MM.1S (cell line): ENCODE measurements around the gene OR12D3.

Source experiments
- DNase-seq: peaks from one replicate; pipeline ENCODE4 v3.0.0-alpha.2; 2015
- H2AFZ ChIP-seq: fragments of 300-600 bp; sonication (generic); 2 replicates; pipeline ENCODE4 v1.6.0; 2016; ENCODE audit warnings: antibody characterized with exemption, low read length
- H3F3A ChIP-seq: fragments of 300-600 bp; sonication (generic); 2 replicates; pipeline ENCODE4 v1.6.1; 2016; ENCODE audit warnings: mild to moderate bottlenecking, antibody characterized with exemption, low read length, moderate library complexity, mixed read lengths; ENCODE audit not compliant: insufficient read depth
- H3K27ac ChIP-seq: fragments of 300-600 bp; sonication (generic); 2 replicates; pipeline ENCODE4 v1.5.1; 2016; ENCODE audit warnings: mild to moderate bottlenecking, low read length
- H3K27me3 ChIP-seq: fragments of 300-600 bp; sonication (generic); replicated peaks from 2 replicates; pipeline ENCODE4 v1.6.0; 2016; ENCODE audit warnings: low read length; ENCODE audit not compliant: insufficient read depth
- H3K36me3 ChIP-seq: fragments of 300-600 bp; sonication (generic); replicated peaks from 2 replicates; pipeline ENCODE4 v1.6.1; 2016; ENCODE audit warnings: mild to moderate bottlenecking, low read length, mixed read lengths; ENCODE audit not compliant: insufficient read depth
- H3K4me1 ChIP-seq: fragments of 300-600 bp; sonication (generic); 2 replicates; pipeline ENCODE4 v1.6.1; 2016; ENCODE audit warnings: low read length, mixed read lengths
- H3K4me2 ChIP-seq: fragments of 300-600 bp; sonication (generic); 2 replicates; pipeline ENCODE4 v1.6.0; 2016; ENCODE audit warnings: low read depth, low read length
- H3K4me3 ChIP-seq: fragments of 300-600 bp; sonication (generic); 2 replicates; pipeline ENCODE4 v1.5.1; 2016; ENCODE audit warnings: low read length, mixed read lengths
- H3K79me2 ChIP-seq: fragments of 300-600 bp; sonication (generic); 2 replicates; pipeline ENCODE4 v1.6.1; 2016; ENCODE audit warnings: mixed run types, low read length, mixed read lengths
- H3K9ac ChIP-seq: fragments of 300-600 bp; sonication (generic); 2 replicates; pipeline ENCODE4 v1.6.1; 2016; ENCODE audit warnings: low read length, mixed read lengths
- H3K9me2 ChIP-seq: fragments of 300-600 bp; sonication (generic); replicated peaks from 2 replicates; pipeline ENCODE4 v1.6.1; 2016; ENCODE audit warnings: mild to moderate bottlenecking, low read length, mixed read lengths; ENCODE audit not compliant: insufficient read depth
- H3K9me3 ChIP-seq: fragments of 300-600 bp; sonication (generic); replicated peaks from 2 replicates; pipeline ENCODE4 v1.6.1; 2016; ENCODE audit warnings: mild to moderate bottlenecking, low read length, mixed read lengths; ENCODE audit not compliant: insufficient read depth
- H4K20me1 ChIP-seq: fragments of 300-600 bp; sonication (generic); 2 replicates; pipeline ENCODE4 v1.6.1; 2016; ENCODE audit warnings: mild to moderate bottlenecking, low read length, moderate library complexity, mixed read lengths; ENCODE audit not compliant: insufficient read depth
- EZH2 ChIP-seq: fragments of 300-600 bp; sonication (generic); optimal IDR thresholded peaks from 2 replicates; pipeline ENCODE3; 2017; ENCODE audit warnings: low read depth, mild to moderate bottlenecking, antibody characterized with exemption, low read length, mixed read lengths
- EZH2phosphoT487 ChIP-seq: fragments of 300-600 bp; sonication (generic); IDR thresholded peaks from 2 replicates; pipeline ENCODE4 v1.6.1; 2018; ENCODE audit warnings: antibody characterized with exemption, low read length
- TF ChIP-seq, protein P1 (sequence below): fragments of 300-600 bp; sonication (generic); IDR thresholded peaks from 2 replicates; pipeline ENCODE4 v1.5.1; 2016; ENCODE audit warnings: antibody characterized with exemption, low read length, mixed read lengths

OR12D3 gene

DNA sequence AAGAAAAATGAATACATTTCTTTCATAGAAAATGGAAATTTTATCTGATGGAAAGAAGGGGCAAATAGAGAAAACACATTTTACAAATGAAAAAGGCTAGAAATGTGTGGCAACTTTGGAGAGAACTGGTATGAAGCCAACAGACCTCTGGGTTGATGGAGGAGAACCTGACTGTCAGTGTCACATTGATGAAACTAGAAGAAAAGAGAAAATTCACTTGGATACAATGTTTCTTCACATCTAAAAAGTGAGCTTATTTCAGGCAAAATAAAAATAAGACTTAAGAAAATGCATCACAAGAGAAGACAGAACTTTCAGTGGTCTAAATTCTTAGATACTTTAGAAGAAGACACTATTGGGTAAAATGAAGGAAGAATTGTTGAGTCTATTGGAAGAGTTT, 20.2 kb upstream of the OR12D3 start, which contains the start of gene OR12D2:
TSS of gene OR12D2 (plus strand) at position 301 of the 400 bp plus-strand sequence. CDS start 1,069 bp downstream, outside the sequence.
- Histone ChIP-seq H3K36me3 (no peaks in the 10 kb centered on the region), H3K9me3 (no peaks in the 10 kb centered on the region), H3K27ac (no peak within 1 kb of the TSS), H3K4me3 (no peak within 1 kb of the TSS), H3K79me2 (no peaks in the 10 kb centered on the region), H2AFZ (no peak within 1 kb of the TSS), H3K9ac (no peak within 1 kb of the TSS), H3K4me1 (no peaks in the 10 kb centered on the region), H3K27me3 (no peaks in the 10 kb centered on the region), H3K9me2 (no peaks in the 10 kb centered on the region), H3F3A (no peaks in the 10 kb centered on the region), H3K4me2 (no peak within 1 kb of the TSS), H4K20me1 (no peaks in the 10 kb centered on the region)
- TF ChIP-seq EZH2phosphoT487: no peak
- TF ChIP-seq EZH2: no peak
- TF ChIP-seq, protein P1, sequence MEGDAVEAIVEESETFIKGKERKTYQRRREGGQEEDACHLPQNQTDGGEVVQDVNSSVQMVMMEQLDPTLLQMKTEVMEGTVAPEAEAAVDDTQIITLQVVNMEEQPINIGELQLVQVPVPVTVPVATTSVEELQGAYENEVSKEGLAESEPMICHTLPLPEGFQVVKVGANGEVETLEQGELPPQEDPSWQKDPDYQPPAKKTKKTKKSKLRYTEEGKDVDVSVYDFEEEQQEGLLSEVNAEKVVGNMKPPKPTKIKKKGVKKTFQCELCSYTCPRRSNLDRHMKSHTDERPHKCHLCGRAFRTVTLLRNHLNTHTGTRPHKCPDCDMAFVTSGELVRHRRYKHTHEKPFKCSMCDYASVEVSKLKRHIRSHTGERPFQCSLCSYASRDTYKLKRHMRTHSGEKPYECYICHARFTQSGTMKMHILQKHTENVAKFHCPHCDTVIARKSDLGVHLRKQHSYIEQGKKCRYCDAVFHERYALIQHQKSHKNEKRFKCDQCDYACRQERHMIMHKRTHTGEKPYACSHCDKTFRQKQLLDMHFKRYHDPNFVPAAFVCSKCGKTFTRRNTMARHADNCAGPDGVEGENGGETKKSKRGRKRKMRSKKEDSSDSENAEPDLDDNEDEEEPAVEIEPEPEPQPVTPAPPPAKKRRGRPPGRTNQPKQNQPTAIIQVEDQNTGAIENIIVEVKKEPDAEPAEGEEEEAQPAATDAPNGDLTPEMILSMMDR: no peak
- DNase-seq: no peak

DNA sequence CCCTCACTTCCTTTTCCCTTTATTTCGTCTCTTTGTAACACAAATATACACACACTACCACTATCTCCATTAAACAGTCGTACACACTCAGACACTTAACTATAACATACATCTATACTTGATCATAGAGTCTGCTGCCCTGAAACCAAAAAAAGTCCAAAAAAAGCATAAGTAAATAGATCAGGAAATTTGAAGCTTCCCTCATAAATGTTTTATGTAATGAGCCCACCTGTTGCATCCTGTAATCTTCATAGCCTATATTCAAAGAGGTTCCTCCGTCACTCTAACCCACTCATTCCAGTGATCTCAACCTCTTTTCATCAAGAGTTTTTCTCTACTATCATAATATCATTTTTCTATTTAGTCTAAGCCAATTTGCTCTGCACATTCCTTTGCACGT, 13.4 kb upstream of the OR12D3 start:
- Histone ChIP-seq H3K4me2 (no peak overlapping the region), H3K36me3 (no peaks in the 10 kb centered on the region), H3K4me1 (no peaks in the 10 kb centered on the region), H3K9me3 (no peaks in the 10 kb centered on the region), H3K9ac (no peak overlapping the region), H3K4me3 (no peak overlapping the region), H3F3A (no peaks in the 10 kb centered on the region), H2AFZ (no peak overlapping the region), H3K79me2 (no peaks in the 10 kb centered on the region), H4K20me1 (no peaks in the 10 kb centered on the region), H3K9me2 (no peaks in the 10 kb centered on the region; the same call in 1 of the 2 replicates), H3K27me3 (no peaks in the 10 kb centered on the region), H3K27ac (no peak overlapping the region)
- DNase-seq: no peak
- TF ChIP-seq, protein P1: no peak
- TF ChIP-seq EZH2phosphoT487: no peak
- TF ChIP-seq EZH2: no peak

DNA sequence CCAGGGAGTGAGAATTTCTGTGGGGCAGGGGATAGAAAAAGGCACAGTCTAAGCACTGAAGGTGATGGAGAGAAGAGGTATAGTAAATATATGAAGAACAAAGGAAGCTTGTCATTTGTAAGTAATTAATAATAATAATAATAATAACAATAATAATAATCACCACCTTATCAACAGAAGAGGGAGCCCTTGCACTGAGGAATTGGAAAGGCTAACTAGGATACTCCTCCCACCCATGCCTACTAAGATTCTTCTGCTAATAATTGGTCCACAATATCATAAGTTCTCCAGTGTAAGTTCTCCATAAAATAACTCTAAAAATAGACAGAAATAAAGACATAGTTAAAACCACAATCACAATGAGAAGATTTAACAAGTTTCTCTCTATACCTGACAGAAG, 912 bp upstream of the OR12D3 start:
- no peaks in the 10 kb centered on the region for H4K20me1 ChIP-seq
- peak; percentile 33 for DNase-seq
- no peaks in the 10 kb centered on the region for H3K27me3 ChIP-seq
- H3K9me3 ChIP-seq: no peaks in the 10 kb centered on the region
- H3K4me3 ChIP-seq: no peak overlapping the region
- no peaks in the 10 kb centered on the region for H3K4me1 ChIP-seq
- H3K9ac ChIP-seq: no peak overlapping the region
- no peak overlapping the region for H3K4me2 ChIP-seq
- H3K9me2 ChIP-seq: no peaks in the 10 kb centered on the region
- no peak overlapping the region for H2AFZ ChIP-seq
- TF ChIP-seq EZH2phosphoT487 (no peak), EZH2 (no peak)
- TF ChIP-seq, protein P1: no peak
- H3K36me3 ChIP-seq: no peaks in the 10 kb centered on the region
- H3K79me2 ChIP-seq: no peaks in the 10 kb centered on the region
- no peak overlapping the region for H3K27ac ChIP-seq
- no peaks in the 10 kb centered on the region for H3F3A ChIP-seq
